HepG2 (cell line): ENCODE results near the gene STX10. TPM values are rescaled to one million over a fixed set of nuclear protein-coding genes. Genes with fewer than 3 reads are reported as not detected.

Experiments used
- ATAC-seq: fragments of 200-7000 bp; cut with Tn5 transposase; 3 replicates; pipeline ENCODE4 v1.9.1; 2020; ENCODE audit warnings: mild to moderate bottlenecking, moderate library complexity
- BruUV-seq: library from RNA; stranded (reverse); fragments of 400-500 nt; replicated peaks from 2 replicates; lab custom pipeline; 2021; lab: Mats Ljungman, UMichigan
- CTCF ChIA-PET: fragments of 300-600 bp; formaldehyde crosslinking; extraction: SDS; loops from one replicate; lab custom pipeline; 2021; ENCODE audit warnings: low total read pairs, inconsistent platforms, low intra/inter-chr PET ratio; lab: Yijun Ruan, JAX
- POLR2A ChIA-PET: fragments of 350-600 bp; sonication (Branson Sonifier 250); formaldehyde crosslinking; loops from one replicate; lab custom pipeline; 2020; ENCODE audit warnings: antibody characterized with exemption, inconsistent platforms; lab: Yijun Ruan, JAX
- DNase-seq: peaks from one replicate; pipeline ENCODE4 v3.0.0-alpha.2; 2015; ENCODE audit warnings: low spot score
- FAIRE-seq: peaks from 3 replicates; lab custom pipeline; 2011; peaks lifted over from hg19 to GRCh38; lab: Jason Lieb, UNC
- H2AFZ ChIP-seq: one replicate; pipeline ENCODE4 v1.6.1; 2011; ENCODE audit warnings: low read length, inconsistent platforms
- H3K27ac ChIP-seq: fragments of 300-600 bp; 3 replicates; pipeline ENCODE4 v1.8.0; 2011; ENCODE audit warnings: mixed run types, mild to moderate bottlenecking, mixed read lengths, low read length, inconsistent platforms; ENCODE audit not compliant: insufficient read depth; ENCODE audit errors: extremely low read length
- H3K27me3 ChIP-seq, 2 experiments: fragments of 200-600 bp in 1 of 2; 2 replicates in 1 of 2; 3 replicates in 1 of 2; pipeline versions ENCODE4 v1.6.0 to v1.8.0; 2011; ENCODE audit warnings: low read length in 2 of 2, mild to moderate bottlenecking in 2 of 2, moderate library complexity in 2 of 2, inconsistent platforms in 1 of 2; ENCODE audit not compliant: insufficient read depth in 2 of 2, control insufficient read depth in 1 of 2
- H3K36me3 ChIP-seq, 2 experiments: fragments of 200-600 bp in 1 of 2; replicated peaks in 1 of 2; 2 replicates in 1 of 2; 3 replicates in 1 of 2; pipeline versions ENCODE4 v1.5.1 to v1.8.0; 2011; ENCODE audit warnings: low read length in 2 of 2, inconsistent platforms in 1 of 2; ENCODE audit not compliant: insufficient read depth in 2 of 2, control insufficient read depth in 1 of 2
- H3K4me1 ChIP-seq: 2 replicates; pipeline ENCODE4 v1.5.1; 2012; ENCODE audit warnings: low read length, inconsistent platforms; ENCODE audit not compliant: insufficient read depth
- H3K4me2 ChIP-seq: 2 replicates; pipeline ENCODE4 v1.6.0; 2011; ENCODE audit warnings: low read depth, low read length, inconsistent platforms
- H3K4me3 ChIP-seq, 3 experiments: fragments of 200-600 bp in 1 of 3; sonication (generic), shearing (Covaris generic) in 1 of 3; replicated peaks in 1 of 3; 2 replicates each; pipeline ENCODE4 v1.5.1; 2011 to 2016; ENCODE audit warnings: low read length in 3 of 3, inconsistent platforms in 2 of 3, low read depth in 2 of 3, mild to moderate bottlenecking in 2 of 3, control low read depth in 1 of 3, mixed read lengths in 1 of 3; ENCODE audit not compliant: insufficient read depth in 1 of 3
- H3K79me2 ChIP-seq: one replicate; pipeline ENCODE4 v1.6.1; 2011; ENCODE audit warnings: low read length, inconsistent platforms; ENCODE audit not compliant: insufficient read depth
- H3K9ac ChIP-seq: 2 replicates; pipeline ENCODE4 v1.6.0; 2011; ENCODE audit warnings: mild to moderate bottlenecking, low read depth, low read length, inconsistent platforms; ENCODE audit not compliant: insufficient read depth
- H3K9me3 ChIP-seq: 2 replicates; pipeline ENCODE4 v1.5.1; 2012; ENCODE audit warnings: mild to moderate bottlenecking, low read length
- H4K20me1 ChIP-seq: 2 replicates; pipeline ENCODE4 v1.6.0; 2011; ENCODE audit warnings: inconsistent platforms, mild to moderate bottlenecking, low read length, moderate library complexity; ENCODE audit not compliant: insufficient read depth
- GABPB1 ChIP-seq: IDR thresholded peaks from 2 replicates; pipeline ENCODE4 v1.6.1; 2016; ENCODE audit warnings: mild to moderate bottlenecking, missing genetic modification reagents, moderate library complexity, missing compliant biosample characterization
- RBFOX2 ChIP-seq: fragments of 200-400 bp; formaldehyde crosslinking; IDR thresholded peaks from 2 replicates; pipeline ENCODE4 v1.6.1; 2017; ENCODE audit warnings: low read depth, mild to moderate bottlenecking, low read length
- RBM39 ChIP-seq: fragments of 200-400 bp; formaldehyde crosslinking; IDR thresholded peaks from one replicate; pipeline ENCODE4 v1.6.1; 2018; ENCODE audit warnings: antibody characterized with exemption, mild to moderate bottlenecking, low read depth, low read length; ENCODE audit not compliant: poor library complexity, severe bottlenecking
- SALL2 ChIP-seq: sonication (generic); formaldehyde crosslinking; IDR thresholded peaks from 2 replicates; pipeline ENCODE4 v1.8.1; 2023; ENCODE audit warnings: mild to moderate bottlenecking, missing genetic modification reagents, inconsistent platforms
- ZBTB42 ChIP-seq: sonication (generic); formaldehyde crosslinking; IDR thresholded peaks from 2 replicates; pipeline ENCODE4 v1.5.0; 2020; ENCODE audit warnings: mild to moderate bottlenecking, missing genetic modification reagents
- ZFY ChIP-seq: sonication (generic); formaldehyde crosslinking; IDR thresholded peaks from 2 replicates; pipeline ENCODE4 v1.4.0; 2020; ENCODE audit warnings: missing genetic modification reagents
- ZMAT3 ChIP-seq: sonication (generic); formaldehyde crosslinking; conservative IDR thresholded peaks from 2 replicates; pipeline ENCODE4 v1.7.0; 2021; ENCODE audit warnings: missing genetic modification reagents
- WGBS: methylation state at CpG from one replicate; pipeline ENCODE4 v1.1.6; 2017; ENCODE audit warnings: low lambda C conversion rate; 5-methylcytosine and 5-hydroxymethylcytosine counted together
- in situ Hi-C: cut with HindIII; loops from 2 replicates; pipeline ENCODE4 v1.10.0; 2017; ENCODE audit warnings: low pct_unique_long_range_greater_than_20kb; ENCODE audit not compliant: extremely low pct_ligation_motif_present
- intact Hi-C: fragments of 100-400 bp; cut with micrococcal nuclease; formaldehyde crosslinking; loops from one replicate; pipeline ENCODE4 v1.10.0; 2022; ENCODE audit not compliant: unreplicated experiment
- polyA plus RNA-seq, 8 experiments: library from polyadenylated mRNA; depleted of rRNA in 3 of 8; stranded (reverse) in 7 of 8; unstranded in 1 of 8; fragments of >200 nt; fragmentation: Illumina TruSeq in 4 of 8; extraction: Trizol in 4 of 8; gene quantifications; 2 replicates each; pipeline versions ENCODE4 v1.2.1 to v1.2.3, GENCODE V29; 2011 to 2016; ENCODE audit warnings: low read depth in 4 of 8, missing spikeins in 1 of 8, mixed read lengths in 1 of 8; ENCODE audit not compliant: insufficient read depth in 1 of 8
- total RNA-seq, 5 experiments: library from RNA; depleted of rRNA; stranded (reverse); fragments of >200 nt; fragmentation: Illumina TruSeq; extraction: Trizol; gene quantifications; 2 replicates each; pipeline ENCODE4 v1.2.3, GENCODE V29; 2016; ENCODE audit warnings: low read depth in 1 of 5
- TF ChIP-seq, protein P1 (sequence below): sonication (generic); formaldehyde crosslinking; IDR thresholded peaks from 2 replicates; pipeline ENCODE4 v1.4.0; 2020; ENCODE audit warnings: missing genetic modification reagents
- TF ChIP-seq, protein P2 (sequence below): sonication (generic); formaldehyde crosslinking; IDR thresholded peaks from 2 replicates; pipeline ENCODE4 v1.5.0; 2020; ENCODE audit warnings: mild to moderate bottlenecking, missing genetic modification reagents

The STX10 gene
- total and polyA plus RNA-seq, 2 of the 13 experiments (the other 11 are each of a cell fraction or from before 2014, with no cell fraction given), result 47.9 to 66.4 TPM

DNA sequence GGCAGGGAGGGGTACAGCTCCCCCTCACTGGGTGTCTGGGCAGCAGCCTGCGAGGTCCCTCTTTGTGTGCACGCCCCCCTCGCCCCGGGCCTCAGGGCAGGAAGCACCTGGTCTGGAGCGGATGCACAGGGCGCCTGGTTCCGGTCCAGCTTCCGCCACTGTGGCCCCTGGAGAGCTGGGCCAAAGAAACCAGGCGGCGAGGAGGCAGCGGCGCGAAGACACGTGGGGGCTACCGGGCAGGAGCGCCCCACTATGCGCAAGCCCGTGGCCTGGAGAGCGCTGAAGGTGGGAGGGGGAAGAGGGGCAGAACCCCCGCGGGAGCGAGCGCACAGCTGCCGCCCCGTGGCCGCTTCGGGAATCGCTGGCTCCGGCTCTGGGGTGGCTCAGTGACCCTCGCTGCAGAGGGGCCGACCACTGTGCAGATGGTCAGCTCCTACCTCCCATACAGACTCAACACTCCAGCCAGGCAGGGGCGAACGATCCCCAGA, 45.8 kb downstream of the STX10 start (continued):
- TF ChIP-seq, protein P1, sequence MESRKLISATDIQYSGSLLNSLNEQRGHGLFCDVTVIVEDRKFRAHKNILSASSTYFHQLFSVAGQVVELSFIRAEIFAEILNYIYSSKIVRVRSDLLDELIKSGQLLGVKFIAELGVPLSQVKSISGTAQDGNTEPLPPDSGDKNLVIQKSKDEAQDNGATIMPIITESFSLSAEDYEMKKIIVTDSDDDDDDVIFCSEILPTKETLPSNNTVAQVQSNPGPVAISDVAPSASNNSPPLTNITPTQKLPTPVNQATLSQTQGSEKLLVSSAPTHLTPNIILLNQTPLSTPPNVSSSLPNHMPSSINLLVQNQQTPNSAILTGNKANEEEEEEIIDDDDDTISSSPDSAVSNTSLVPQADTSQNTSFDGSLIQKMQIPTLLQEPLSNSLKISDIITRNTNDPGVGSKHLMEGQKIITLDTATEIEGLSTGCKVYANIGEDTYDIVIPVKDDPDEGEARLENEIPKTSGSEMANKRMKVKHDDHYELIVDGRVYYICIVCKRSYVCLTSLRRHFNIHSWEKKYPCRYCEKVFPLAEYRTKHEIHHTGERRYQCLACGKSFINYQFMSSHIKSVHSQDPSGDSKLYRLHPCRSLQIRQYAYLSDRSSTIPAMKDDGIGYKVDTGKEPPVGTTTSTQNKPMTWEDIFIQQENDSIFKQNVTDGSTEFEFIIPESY, result peak; percentile 94
- TF ChIP-seq ZBTB42, result no peak
- TF ChIP-seq ZFY (CRISPR knock-in tag), result no peak
- TF ChIP-seq GABPB1 (CRISPR knock-in tag), result peak; percentile 13; the same call in 1 of the 2 replicates
- TF ChIP-seq RBFOX2, result 0 out of 2 replicates have a peak, but pooled peaks have one; percentile 30
- TF ChIP-seq, all 625 proteins: peak for 10

DNA sequence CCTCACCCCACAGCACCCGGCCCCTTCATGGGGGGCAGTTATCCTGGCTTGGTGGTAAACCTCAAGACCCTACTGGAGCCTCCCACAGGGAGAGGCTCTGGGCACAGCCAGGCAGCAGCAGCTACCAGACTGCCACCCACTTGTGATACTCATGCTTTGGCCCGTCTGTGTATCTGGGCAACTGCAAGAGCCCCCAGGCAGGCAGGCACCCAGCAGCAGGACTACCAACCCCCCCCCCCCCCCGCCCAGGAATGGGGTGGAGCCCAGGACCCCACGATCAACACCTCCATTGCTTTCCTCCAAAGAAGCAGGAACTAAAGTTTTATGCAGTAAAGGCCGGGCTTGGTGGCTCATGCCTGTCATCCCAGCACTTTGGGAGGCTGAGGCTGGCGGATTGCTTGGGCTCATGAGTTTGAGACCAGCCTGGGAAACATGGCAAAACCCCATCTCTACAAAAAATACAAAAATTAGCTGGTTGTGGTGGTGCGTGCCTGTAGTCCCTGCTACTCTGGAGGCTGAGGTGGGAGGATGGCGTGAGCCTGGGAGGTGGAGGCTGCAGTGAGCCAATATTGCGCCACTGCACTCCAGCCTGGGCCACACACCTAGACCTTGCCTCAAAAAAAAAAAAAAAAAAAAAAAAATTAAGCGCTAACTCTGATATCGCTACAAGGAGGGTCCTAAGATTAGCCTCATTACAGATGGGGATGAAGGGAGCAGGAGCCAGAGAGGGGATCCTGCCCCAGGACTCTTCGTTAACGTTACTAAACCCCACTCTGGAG, 46.4 kb downstream of the STX10 start:
- H2AFZ ChIP-seq, result no peak overlapping the region
- no TSS peak for BruUV-seq
- ATAC-seq (no peak), DNase-seq (no peak), FAIRE-seq (no peak)
- no peaks in the 10 kb centered on the region for H3K27me3 ChIP-seq
- H3K79me2 ChIP-seq, result no peaks in the 10 kb centered on the region
- peaks cover 20% of the 10 kb centered on the region for H3K4me1 ChIP-seq
- H3K4me3 ChIP-seq, result no peak overlapping the region
- H3K9ac ChIP-seq, result no peak overlapping the region
- ChIA-PET POLR2A (interaction anchor here (1.2 kb wide), 1 partner anchor 14 kb away, joined by 5 read pairs; the partner anchor contains the start of gene NACC1), CTCF (no interaction called here)
- in situ Hi-C loops (no loop called here), intact Hi-C loops (no loop called here)
- H4K20me1 ChIP-seq, result no peaks in the 10 kb centered on the region; the same call in 1 of the 2 replicates
- TF ChIP-seq ZMAT3 (no peak), RBM39 (no peak), SALL2 (CRISPR knock-in tag) (no peak)
- TF ChIP-seq, protein P2, sequence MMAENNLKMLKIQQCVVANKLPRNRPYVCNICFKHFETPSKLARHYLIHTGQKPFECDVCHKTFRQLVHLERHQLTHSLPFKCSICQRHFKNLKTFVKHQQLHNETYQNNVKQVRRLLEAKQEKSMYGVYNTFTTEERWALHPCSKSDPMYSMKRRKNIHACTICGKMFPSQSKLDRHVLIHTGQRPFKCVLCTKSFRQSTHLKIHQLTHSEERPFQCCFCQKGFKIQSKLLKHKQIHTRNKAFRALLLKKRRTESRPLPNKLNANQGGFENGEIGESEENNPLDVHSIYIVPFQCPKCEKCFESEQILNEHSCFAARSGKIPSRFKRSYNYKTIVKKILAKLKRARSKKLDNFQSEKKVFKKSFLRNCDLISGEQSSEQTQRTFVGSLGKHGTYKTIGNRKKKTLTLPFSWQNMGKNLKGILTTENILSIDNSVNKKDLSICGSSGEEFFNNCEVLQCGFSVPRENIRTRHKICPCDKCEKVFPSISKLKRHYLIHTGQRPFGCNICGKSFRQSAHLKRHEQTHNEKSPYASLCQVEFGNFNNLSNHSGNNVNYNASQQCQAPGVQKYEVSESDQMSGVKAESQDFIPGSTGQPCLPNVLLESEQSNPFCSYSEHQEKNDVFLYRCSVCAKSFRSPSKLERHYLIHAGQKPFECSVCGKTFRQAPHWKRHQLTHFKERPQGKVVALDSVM, result peak; percentile 73; the same call in 1 of the 2 replicates
- over 99% methylated on average over 9 of the region's 13 CpGs for WGBS
- H3K27ac ChIP-seq, result peak overlapping the region; percentile 70
- H3K4me2 ChIP-seq, result no peak overlapping the region
- peaks cover 0 to 8% of the 10 kb centered on the region in 2 experiments; a peak in 2 of 5 replicates for H3K36me3 ChIP-seq
- H3K9me3 ChIP-seq, result no peaks in the 10 kb centered on the region
